ENCODE measurements around the gene SAMD3.

SAMD3 gene

GRCh38 chr6:130161683-130162404 is 60.9 kb downstream of the SAMD3 start:
- Histone ChIP-seq H3K4me1 (ENCODE audit: control insufficient read depth, low read length) (no peaks in the 10 kb centered on the region), H3K9me3 (ENCODE audit: control insufficient read depth, insufficient read depth, low read length) (no peaks in the 10 kb centered on the region), H3K27me3 (ENCODE audit: control insufficient read depth, low read length) (no peaks in the 10 kb centered on the region), H3K36me3 (ENCODE audit: control insufficient read depth, low read length) (no peaks in the 10 kb centered on the region), H3F3A (ENCODE audit: control insufficient read depth, insufficient read depth) (no peaks in the 10 kb centered on the region), H4K20me1 (ENCODE audit: control insufficient read depth, insufficient read depth, low read depth, low read length) (no peaks in the 10 kb centered on the region), H3K9me2 (replicated peaks; ENCODE audit: control insufficient read depth, low read length) (no peaks in the 10 kb centered on the region), H3K4me3 (ENCODE audit: low read length) (no peak overlapping the region), H3K4me2 (ENCODE audit: low read length) (no peak overlapping the region), H3K27ac (ENCODE audit: low read depth, low read length) (no peak overlapping the region), H3K79me2 (ENCODE audit: control insufficient read depth, low read length) (no peaks in the 10 kb centered on the region)
- TF ChIP-seq, protein P1, sequence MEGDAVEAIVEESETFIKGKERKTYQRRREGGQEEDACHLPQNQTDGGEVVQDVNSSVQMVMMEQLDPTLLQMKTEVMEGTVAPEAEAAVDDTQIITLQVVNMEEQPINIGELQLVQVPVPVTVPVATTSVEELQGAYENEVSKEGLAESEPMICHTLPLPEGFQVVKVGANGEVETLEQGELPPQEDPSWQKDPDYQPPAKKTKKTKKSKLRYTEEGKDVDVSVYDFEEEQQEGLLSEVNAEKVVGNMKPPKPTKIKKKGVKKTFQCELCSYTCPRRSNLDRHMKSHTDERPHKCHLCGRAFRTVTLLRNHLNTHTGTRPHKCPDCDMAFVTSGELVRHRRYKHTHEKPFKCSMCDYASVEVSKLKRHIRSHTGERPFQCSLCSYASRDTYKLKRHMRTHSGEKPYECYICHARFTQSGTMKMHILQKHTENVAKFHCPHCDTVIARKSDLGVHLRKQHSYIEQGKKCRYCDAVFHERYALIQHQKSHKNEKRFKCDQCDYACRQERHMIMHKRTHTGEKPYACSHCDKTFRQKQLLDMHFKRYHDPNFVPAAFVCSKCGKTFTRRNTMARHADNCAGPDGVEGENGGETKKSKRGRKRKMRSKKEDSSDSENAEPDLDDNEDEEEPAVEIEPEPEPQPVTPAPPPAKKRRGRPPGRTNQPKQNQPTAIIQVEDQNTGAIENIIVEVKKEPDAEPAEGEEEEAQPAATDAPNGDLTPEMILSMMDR (IDR thresholded peaks at IDR 0.05; ENCODE audit: low read depth, low read length, poor library complexity, severe bottlenecking): no peak
- no peak for TF ChIP-seq EZH2phosphoT487 (IDR thresholded peaks at IDR 0.05; ENCODE audit: borderline replicate concordance, low read length)

GRCh38 chr6:130159956-130160355 is 62.8 kb downstream of the SAMD3 start:
- TF ChIP-seq, protein P1 (IDR thresholded peaks at IDR 0.05; ENCODE audit: low read depth, low read length, poor library complexity, severe bottlenecking): no peak
- TF ChIP-seq EZH2phosphoT487 (IDR thresholded peaks at IDR 0.05; ENCODE audit: borderline replicate concordance, low read length): no peak
- H4K20me1 ChIP-seq (ENCODE audit: control insufficient read depth, insufficient read depth, low read depth, low read length): no peaks in the 10 kb centered on the region
- no peaks in the 10 kb centered on the region for H3K79me2 ChIP-seq (ENCODE audit: control insufficient read depth, low read length)
- no peaks in the 10 kb centered on the region for H3F3A ChIP-seq (ENCODE audit: control insufficient read depth, insufficient read depth)
- H3K4me2 ChIP-seq (ENCODE audit: low read length): no peak overlapping the region
- no peak overlapping the region for H3K27ac ChIP-seq (ENCODE audit: low read depth, low read length)
- no peaks in the 10 kb centered on the region for H3K4me1 ChIP-seq (ENCODE audit: control insufficient read depth, low read length)
- no peaks in the 10 kb centered on the region for H3K9me3 ChIP-seq (ENCODE audit: control insufficient read depth, insufficient read depth, low read length)
- no peaks in the 10 kb centered on the region for H3K27me3 ChIP-seq (ENCODE audit: control insufficient read depth, low read length)
- no peak overlapping the region for H3K4me3 ChIP-seq (ENCODE audit: low read length)
- no peaks in the 10 kb centered on the region for H3K36me3 ChIP-seq (ENCODE audit: control insufficient read depth, low read length)
- H3K9me2 ChIP-seq (replicated peaks; ENCODE audit: control insufficient read depth, low read length): no peaks in the 10 kb centered on the region

- Histone ChIP-seq H3F3A (ENCODE audit: control insufficient read depth, insufficient read depth) (no peaks in the 10 kb centered on the region), H3K4me2 (ENCODE audit: low read length) (no peak overlapping the region), H3K4me1 (ENCODE audit: control insufficient read depth, low read length) (no peaks in the 10 kb centered on the region), H3K9me2 (replicated peaks; ENCODE audit: control insufficient read depth, low read length) (no peaks in the 10 kb centered on the region), H3K9me3 (ENCODE audit: control insufficient read depth, insufficient read depth, low read length) (no peaks in the 10 kb centered on the region), H3K79me2 (ENCODE audit: control insufficient read depth, low read length) (no peaks in the 10 kb centered on the region), H4K20me1 (ENCODE audit: control insufficient read depth, insufficient read depth, low read depth, low read length) (no peaks in the 10 kb centered on the region), H3K4me3 (ENCODE audit: low read length) (no peak overlapping the region), H3K27ac (ENCODE audit: low read depth, low read length) (no peak overlapping the region), H3K36me3 (ENCODE audit: control insufficient read depth, low read length) (no peaks in the 10 kb centered on the region), H3K27me3 (ENCODE audit: control insufficient read depth, low read length) (no peaks in the 10 kb centered on the region)
- TF ChIP-seq EZH2phosphoT487 (IDR thresholded peaks at IDR 0.05; ENCODE audit: borderline replicate concordance, low read length): no peak
- TF ChIP-seq, protein P1 (IDR thresholded peaks at IDR 0.05; ENCODE audit: low read depth, low read length, poor library complexity, severe bottlenecking): no peak
Observed at GRCh38 chr6:130158548-130158947, 64.2 kb downstream of the SAMD3 start.
